GM04503 (cell line): ENCODE data around the gene HOXC5.

Experiments used
- DNase-seq: peaks from one replicate; pipeline ENCODE4 v3.0.0-alpha.2; 2012; ENCODE audit warnings: low read depth

Gene HOXC5

DNA sequence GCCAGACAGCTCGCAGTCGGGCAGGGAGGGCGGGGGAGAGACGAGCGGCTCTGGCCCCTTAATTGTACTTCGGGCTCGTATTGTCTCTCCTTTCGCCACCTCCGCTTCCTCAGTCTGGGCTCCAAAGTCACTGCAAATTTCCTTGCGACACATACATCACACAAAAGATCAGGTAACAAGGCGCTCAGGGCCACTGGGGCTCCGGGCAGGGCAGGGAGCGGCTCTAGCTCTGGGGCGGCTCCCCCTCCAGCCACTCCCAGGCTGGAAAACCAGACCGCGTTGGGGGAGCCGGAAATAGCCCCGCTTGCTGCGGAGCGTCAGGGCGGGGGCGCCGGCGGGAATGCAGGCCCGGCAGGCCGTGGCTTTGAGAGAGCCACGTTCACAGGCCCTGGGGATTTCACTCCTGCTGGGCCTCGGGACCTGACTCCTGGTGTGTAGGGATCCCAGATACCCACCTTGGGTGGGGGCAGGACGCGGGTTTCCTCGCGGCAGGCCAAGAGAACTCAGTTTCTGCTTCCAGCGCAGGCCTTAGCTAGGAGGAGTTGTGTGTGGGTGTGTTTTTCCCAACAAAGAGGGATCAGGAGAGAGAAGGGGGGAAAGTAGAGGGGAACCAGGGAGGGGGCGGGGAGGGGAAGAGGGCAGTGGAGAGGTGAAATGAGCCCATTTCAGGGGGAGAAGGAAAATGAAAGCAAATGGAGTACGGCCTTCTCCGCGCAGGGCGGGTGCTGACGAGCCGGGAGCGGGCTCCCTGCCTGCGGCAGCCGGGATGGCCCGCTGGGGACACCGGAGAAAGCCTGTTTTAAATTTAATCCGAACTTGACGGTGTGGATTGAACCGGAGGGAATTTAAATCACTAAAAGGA, 37.2 kb upstream of the HOXC5 start:
- no peak for DNase-seq

GRCh38 chr12:53996240-53997203, 36.3 kb upstream of the HOXC5 start:
- DNase-seq, result no peak

GRCh38 chr12:53997204-53998109, 35.4 kb upstream of the HOXC5 start:
- no peak for DNase-seq

- no peak for DNase-seq
Observed at GRCh38 chr12:53998110-53998899, 34.5 kb upstream of the HOXC5 start.

DNA sequence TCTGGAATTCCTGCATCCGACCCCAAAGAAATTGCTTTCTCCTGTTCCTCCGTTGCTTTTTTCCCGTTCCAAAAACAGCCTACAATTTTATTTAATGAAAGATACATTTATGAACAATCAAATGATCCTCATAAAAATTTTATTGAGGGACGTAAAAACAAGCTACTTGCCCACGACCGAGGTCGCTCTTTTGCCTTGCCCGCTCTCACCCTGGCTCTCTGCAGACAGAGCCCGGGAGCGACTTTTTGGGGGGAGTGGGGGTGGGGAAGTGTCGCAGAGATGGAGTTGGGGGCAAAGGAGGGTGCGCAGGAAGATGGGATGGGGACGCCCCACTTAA, 34.0 kb upstream of the HOXC5 start:
- DNase-seq, result no peak

GRCh38 chr12:53999559-54000115, 33.2 kb upstream of the HOXC5 start:
- DNase-seq, result no peak

- DNase-seq, result no peak
Observed at GRCh38 chr12:54000116-54001114, 32.4 kb upstream of the HOXC5 start, which contains the start of gene HOXC9. Gene HOXC9, plus strand, starts transcription at chr12:54000161. Its CDS starts 28 bp downstream, at chr12:54000189.

DNA sequence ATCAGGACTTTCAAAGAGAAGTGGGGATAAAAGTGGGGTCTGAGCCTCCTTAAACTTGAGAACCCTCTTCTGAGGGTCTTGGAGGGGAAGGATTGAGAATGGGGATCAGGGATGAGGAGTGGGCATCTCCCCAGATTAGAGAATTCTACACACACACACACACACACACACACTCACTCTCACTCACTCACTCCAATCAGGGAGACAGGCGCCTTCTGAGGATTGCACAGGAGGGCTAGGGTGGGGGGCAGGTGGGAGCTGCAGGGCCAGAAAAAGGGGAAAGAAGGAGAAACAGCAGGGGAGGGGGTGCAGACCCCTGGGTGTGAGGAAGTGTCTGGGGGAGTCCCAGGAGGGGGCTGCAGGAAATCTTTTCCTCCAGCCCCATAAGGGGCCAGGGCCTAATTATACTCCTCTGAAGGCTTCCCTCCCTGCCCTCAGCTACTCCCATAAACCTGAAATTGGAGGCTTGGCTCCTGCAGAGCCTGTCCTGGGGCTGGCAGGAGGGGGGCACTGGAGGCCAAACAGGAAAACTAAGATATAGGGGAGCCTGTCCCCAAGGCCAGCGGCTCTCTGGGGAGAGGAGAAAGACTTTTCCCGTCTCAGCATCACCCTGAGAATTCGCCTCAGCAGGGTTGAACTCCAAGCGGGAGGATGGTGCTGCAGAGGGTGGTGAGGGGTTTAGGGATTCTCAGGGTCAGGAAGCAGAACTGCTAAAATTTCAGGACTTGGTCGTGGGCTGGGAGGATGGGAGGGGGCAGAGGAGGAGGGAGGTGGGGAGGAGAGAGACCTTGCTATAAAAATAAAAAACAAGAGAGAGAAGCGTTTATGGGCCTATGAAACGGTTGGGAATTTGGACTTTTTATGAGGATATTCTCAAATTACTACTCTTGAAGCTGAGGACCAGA, 31.3 kb upstream of the HOXC5 start:
- no peak for DNase-seq

DNA sequence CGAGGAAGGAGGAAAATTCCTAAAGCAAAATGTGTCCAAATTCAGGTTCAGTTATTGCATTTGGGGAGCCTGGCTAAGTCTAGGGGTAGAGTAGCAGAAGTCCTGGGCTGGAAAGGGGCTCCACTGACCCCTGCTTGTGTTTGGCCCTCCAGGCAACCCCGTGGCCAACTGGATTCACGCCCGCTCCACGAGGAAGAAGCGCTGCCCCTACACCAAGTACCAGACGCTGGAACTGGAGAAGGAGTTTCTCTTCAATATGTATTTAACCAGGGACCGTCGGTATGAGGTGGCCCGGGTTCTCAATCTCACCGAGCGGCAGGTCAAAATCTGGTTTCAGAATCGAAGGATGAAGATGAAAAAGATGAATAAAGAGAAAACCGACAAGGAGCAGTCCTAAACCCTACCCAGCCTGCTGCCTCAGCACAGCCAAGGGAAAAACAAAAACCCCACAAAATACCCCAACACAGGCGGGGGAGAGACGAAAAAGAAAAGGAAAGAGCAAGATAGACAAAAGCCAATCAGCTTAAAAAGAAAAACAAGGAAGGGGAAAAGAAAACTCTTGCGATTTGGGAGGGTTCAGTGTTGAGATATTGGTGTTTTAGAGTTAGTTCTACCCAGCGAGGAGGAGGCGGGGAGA, 30.5 kb upstream of the HOXC5 start:
- DNase-seq, result no peak

DNA sequence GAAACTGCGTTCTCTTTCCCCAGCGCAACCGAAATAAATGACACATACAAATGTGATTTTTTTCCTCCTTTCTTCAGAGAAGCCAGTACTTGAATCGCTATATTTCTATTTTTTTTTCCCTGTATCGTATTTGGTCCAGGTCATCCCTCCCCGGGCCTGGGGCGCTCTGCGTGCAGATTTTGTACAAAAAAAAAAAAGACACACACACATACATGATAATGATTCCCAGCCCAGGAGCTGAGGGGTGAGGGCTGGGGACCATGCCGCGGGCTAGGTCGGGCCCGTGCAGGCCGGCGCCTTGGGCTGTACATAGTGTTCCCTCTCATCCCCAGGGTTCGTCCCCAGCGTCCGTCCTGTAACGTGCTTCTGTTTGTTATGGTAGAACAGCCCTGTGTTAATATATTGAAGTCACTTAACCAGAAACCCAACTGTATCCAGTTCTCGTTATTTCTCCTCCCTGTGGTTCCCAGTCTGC, 29.9 kb upstream of the HOXC5 start:
- DNase-seq, result no peak

GRCh38 chr12:54003625-54004024, 29.2 kb upstream of the HOXC5 start:
- DNase-seq, result no peak

- DNase-seq, result no peak
Observed at GRCh38 chr12:54004063-54004840, 28.6 kb upstream of the HOXC5 start.

DNA sequence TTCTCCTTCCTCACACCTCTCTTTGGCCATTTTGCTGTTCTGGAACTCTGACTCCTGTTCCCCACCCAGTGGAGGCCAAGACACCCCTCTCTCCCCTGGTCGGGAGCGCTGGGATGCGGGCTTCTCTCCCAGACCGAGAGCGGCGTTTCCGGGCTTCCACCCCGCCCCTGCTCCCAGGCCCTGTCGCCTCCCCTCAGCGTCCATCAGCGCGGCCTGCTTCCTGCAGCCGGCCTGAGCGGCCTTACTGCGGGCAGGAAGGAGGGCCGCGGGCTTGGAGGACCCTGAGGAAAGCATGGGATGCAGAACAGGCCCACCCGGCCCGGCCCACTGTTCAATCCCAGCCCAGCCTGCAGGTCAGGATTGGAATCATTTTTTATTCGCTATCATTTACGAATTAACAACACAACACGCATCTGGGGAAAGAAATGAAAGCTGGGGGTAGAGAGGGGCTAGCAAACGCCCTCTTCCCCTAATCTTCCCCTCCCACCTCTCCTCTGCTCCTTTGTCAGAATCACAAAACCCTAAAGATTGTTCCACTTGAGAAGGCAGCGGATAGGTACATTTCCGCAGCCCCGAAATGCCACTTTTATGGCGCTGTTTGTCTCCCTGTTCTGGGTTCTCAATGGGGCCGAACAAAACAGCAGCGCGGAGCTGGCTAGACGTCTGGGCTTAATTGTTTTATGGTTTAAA, 27.9 kb upstream of the HOXC5 start:
- DNase-seq, result no peak

DNA sequence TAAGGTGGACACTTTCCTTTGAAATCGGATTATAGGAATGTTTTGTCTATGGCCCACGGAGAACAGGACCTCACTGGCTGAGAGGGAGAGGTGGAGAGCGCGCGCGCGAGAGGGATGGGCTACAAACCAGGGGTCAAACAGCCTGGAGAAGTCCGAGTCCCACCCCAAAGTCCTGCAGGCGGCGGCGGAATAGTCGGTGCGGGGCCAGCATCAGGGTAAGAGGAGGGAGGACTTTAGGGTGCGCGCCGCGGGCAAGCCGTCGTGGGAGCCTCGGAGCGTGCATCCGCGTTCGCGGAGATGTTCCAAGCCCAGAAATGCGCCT, 27.4 kb upstream of the HOXC5 start:
- DNase-seq, result no peak

DNA sequence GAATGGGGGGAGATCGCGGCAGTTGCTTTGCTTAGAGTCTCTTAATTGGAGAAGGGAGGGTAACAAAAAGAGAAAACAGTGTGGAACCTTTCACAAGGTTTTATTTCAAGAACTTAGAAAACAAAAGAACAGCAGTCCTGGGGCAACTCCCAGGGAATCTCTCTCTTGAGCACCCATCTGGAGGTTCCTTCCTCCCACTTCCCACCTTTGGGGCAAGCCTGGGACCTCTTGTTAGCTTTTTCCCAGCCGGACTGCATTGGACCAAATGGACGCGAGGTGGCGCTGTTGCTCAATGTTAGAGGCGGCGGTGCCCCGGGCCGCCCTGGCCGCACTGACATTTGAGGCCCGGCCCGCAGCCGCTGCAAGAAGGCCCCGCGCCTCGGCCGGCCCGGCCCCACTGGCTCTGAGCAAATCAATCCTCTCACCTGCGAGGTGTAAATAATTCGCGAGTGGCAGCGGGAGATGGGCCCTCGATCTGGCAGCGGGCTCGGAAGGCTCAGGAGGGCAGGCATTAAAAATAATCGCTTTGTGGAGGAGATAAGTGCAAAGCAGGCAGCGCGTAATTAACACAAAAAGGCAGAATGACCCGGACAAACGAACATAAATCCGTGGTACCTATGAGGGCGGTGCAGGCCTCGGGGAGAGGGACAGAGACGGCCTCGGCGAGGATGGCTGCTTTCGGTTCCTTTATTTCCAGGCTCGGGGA, 26.8 kb upstream of the HOXC5 start:
- DNase-seq, result no peak
